HFF-Myc (cell line): ENCODE results near the gene ACTL7A.

Source experiments
- DNase-seq: peaks from one replicate; pipeline ENCODE4 v3.0.0-alpha.2; 2011; ENCODE audit warnings: low read depth; ENCODE audit errors: extremely low read depth
- H3K4me3 ChIP-seq: replicated peaks from 2 replicates; pipeline ENCODE4 v1.5.1; 2011; ENCODE audit warnings: low read depth, mild to moderate bottlenecking, control low read depth, low read length
- TF ChIP-seq, protein P1 (sequence below): IDR thresholded peaks from 2 replicates; pipeline ENCODE4 v1.5.1; 2012; ENCODE audit warnings: mild to moderate bottlenecking, low read depth, low read length, control low read depth; ENCODE audit errors: missing control alignments

Gene ACTL7A

GRCh38 chr9:108854641-108855528 lies 7.2 kb upstream of the ACTL7A start:
- H3K4me3 ChIP-seq, result no peak overlapping the region
- TF ChIP-seq, protein P1, sequence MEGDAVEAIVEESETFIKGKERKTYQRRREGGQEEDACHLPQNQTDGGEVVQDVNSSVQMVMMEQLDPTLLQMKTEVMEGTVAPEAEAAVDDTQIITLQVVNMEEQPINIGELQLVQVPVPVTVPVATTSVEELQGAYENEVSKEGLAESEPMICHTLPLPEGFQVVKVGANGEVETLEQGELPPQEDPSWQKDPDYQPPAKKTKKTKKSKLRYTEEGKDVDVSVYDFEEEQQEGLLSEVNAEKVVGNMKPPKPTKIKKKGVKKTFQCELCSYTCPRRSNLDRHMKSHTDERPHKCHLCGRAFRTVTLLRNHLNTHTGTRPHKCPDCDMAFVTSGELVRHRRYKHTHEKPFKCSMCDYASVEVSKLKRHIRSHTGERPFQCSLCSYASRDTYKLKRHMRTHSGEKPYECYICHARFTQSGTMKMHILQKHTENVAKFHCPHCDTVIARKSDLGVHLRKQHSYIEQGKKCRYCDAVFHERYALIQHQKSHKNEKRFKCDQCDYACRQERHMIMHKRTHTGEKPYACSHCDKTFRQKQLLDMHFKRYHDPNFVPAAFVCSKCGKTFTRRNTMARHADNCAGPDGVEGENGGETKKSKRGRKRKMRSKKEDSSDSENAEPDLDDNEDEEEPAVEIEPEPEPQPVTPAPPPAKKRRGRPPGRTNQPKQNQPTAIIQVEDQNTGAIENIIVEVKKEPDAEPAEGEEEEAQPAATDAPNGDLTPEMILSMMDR, result no peak
- DNase-seq, result no peak

DNA sequence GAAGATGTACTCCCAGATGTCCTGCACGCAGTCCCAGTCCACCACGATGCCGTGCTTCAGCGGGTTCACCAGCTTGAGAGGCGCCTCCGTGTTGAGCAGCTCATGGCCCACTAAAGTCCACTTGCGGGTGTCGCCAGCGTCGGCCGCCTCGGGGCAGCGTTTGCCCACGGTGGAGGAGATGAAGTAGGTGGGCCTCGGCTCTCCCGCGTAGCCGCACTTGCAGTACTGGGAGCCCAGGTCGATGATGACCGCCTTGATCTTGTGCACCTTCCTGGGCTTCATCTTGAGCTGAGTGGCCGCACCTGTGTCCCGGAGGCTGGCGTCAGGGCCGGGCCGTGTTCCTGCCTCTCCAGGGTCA lies 6.6 kb upstream of the ACTL7A start:
- TF ChIP-seq, protein P1, result no peak
- DNase-seq, result no peak
- no peak overlapping the region for H3K4me3 ChIP-seq

GRCh38 chr9:108855888-108856287 lies 6.2 kb upstream of the ACTL7A start, which contains the start of gene ACTL7B:
ACTL7B (minus strand) TSS chr9:108855986; CDS start chr9:108855930, 56 bp downstream.
- no peak within 1 kb of the TSS for H3K4me3 ChIP-seq
- TF ChIP-seq, protein P1, result no peak

GRCh38 chr9:108857572-108857971 lies 4.5 kb upstream of the ACTL7A start:
- no peak overlapping the region for H3K4me3 ChIP-seq
- TF ChIP-seq, protein P1, result no peak
- no peak for DNase-seq

More at GRCh38 chr9:108855888-108856287, 6.2 kb upstream of the ACTL7A start, which contains the start of gene ACTL7B:
- no peak for DNase-seq

GRCh38 chr9:108859459-108860114 lies 2.5 kb upstream of the ACTL7A start:
- DNase-seq, result no peak
- H3K4me3 ChIP-seq, result no peak overlapping the region
- TF ChIP-seq, protein P1, result no peak

DNA sequence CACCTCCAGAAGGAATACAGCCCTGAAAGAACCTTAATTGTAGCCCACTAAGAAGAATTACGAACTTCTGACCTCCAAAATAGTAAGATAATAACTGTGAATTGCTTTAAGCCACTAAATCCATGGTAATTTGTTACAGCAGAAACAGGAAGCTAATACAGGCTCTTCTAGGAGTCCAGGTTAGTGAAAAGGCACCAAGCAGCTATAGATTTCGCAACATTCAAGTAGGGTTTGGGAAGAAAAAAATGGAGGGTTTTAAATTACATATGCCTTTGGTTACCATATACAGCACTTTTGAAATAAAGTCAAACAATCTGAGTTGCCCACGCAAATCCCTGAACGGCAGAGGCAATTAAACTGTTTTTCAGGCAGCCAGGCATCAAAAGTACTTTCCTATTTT lies 1.7 kb upstream of the ACTL7A start:
- DNase-seq, result no peak

More for the DNA sequence above, 1.7 kb upstream of the ACTL7A start:
- H3K4me3 ChIP-seq, result no peak overlapping the region
- TF ChIP-seq, protein P1, result no peak
